C4-2B (cell line): Measurements from ENCODE around the gene POTEC.
"Not testable (repeated sequence)": the region's sequence is repeated elsewhere in the genome, so short reads cannot be mapped to it uniquely, and the experiment has no call there.

Source experiments
- CTCF ChIP-seq: fragments of 450-650 bp; conservative IDR thresholded peaks from 2 replicates; pipeline ENCODE4 v1.5.1; 2017; ENCODE audit warnings: mild to moderate bottlenecking
- ZFX ChIP-seq: fragments of 450-650 bp; IDR thresholded peaks from 2 replicates; pipeline ENCODE4 v1.6.1; 2017

DNA sequence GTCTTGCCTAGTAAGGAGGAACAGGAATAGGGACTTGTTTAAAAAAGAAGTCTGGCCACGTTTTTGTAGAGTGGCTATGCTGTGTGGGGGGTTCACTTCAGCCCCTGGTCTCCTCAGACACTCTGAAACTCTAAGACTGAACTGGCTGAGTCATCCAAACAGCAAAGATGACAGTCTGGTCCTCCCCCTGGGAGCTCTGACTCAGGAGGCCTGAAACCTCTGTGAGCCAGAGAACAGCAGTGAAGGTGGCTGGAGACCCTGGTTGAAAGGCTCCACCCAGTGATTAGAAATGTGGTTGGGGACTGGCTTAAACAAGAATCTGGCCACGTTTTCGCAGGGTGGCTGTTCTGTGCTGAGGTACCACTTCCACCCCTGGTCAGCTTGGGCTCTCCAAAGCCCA lies 32.7 kb downstream of the POTEC start:
- not testable (repeated sequence) for TF ChIP-seq CTCF, ZFX
